Pancreas (tissue), 10 donors: Measurements from ENCODE around the gene PDK4. TPM values are rescaled to one million over a fixed set of nuclear protein-coding genes. Genes with fewer than 3 reads are reported as not detected.
A peak's percentile ranks its signal among the peaks of the same experiment; 100 is the strongest.

ENCODE experiments used
- ATAC-seq, 4 donors: fragments of 200-7000 bp; cut with Tn5 transposase; one replicate each; pipeline versions ENCODE4 v1.8.0 to v1.9.1; 2020; ENCODE audit warnings: mild to moderate bottlenecking in 4 of 4, moderate library complexity in 4 of 4
- DNase-seq, 6 donors: peaks; one replicate each; pipeline ENCODE4 v3.0.0-alpha.2; 2020
- FAIRE-seq: peaks from 2 replicates; lab custom pipeline; 2012; peaks lifted over from hg19 to GRCh38; lab: Jason Lieb, UNC
- H3K27ac ChIP-seq, 4 donors: fragments of 200-600 bp; sonication (generic); 1 replicate in 3 of 4; 2 replicates in 1 of 4; pipeline versions ENCODE4 v1.5.0 to v1.8.0; 2020
- H3K27me3 ChIP-seq, 4 donors: fragments of 200-600 bp; one replicate each; pipeline ENCODE4 v1.8.0; 2021
- H3K36me3 ChIP-seq, 3 donors: fragments of 200-600 bp; sonication (generic) in 1 of 3; one replicate each; pipeline versions ENCODE4 v1.5.0 to v1.8.0; 2020 to 2021
- H3K4me1 ChIP-seq, 3 donors: fragments of 200-600 bp; one replicate each; pipeline ENCODE4 v1.8.0; 2021
- H3K4me3 ChIP-seq, 4 donors: fragments of 200-600 bp; sonication (generic) in 2 of 4; one replicate each; pipeline versions ENCODE4 v1.5.0 to v1.8.0; 2020 to 2021
- H3K9me3 ChIP-seq, 4 donors: fragments of 200-600 bp; one replicate each; pipeline ENCODE4 v1.8.0; 2021
- CTCF ChIP-seq, 4 donors: fragments of 200-600 bp; sonication (generic) in 3 of 4; IDR thresholded peaks; one replicate each; pipeline versions ENCODE4 v1.5.0 to v1.8.0; 2021; ENCODE audit warnings: antibody characterized with exemption in 4 of 4
- WGBS, 2 donors: extraction: QIAGEN DNeasy Blood & Tissue Kit; methylation state at CpG; one replicate each; pipeline ENCODE4 v1.1.7; 2013; 5-methylcytosine and 5-hydroxymethylcytosine counted together
- intact Hi-C, 3 donors: fragments of 100-400 bp; cut with DNase I; formaldehyde crosslinking; loops; one replicate each; pipeline versions ENCODE4 v1.11.1 to v1.14.2; 2022
- polyA plus RNA-seq, 2 donors: library from polyadenylated mRNA; stranded (reverse); fragments of 200-250 nt; gene quantifications; one replicate each; pipeline ENCODE4 v1.2.3, GENCODE V29; 2013
- total RNA-seq, 6 donors: library from RNA; stranded (reverse); fragmentation: NEBNext Ultra II Directional in 4 of 6; extraction: Animal tissue kit (Norgen Biotek cat#: 25700) in 4 of 6; gene quantifications; one replicate each; pipeline versions ENCODE4 v1.2.1 to v1.2.4, GENCODE V29; 2021 to 2023
- donor health status: healthy with polysubstance abuse.
- donor health status: DM: no; HTN: no; CAD: no; lungs with moderate emphysema.
- donor health status: DM: no; HTN: no; CAD: no.
- donor health status: control.
- donor health status: control.
- donor health status: Bipolar disorder and iron deficiency.
- donor health status: DM: yes; HTN: yes; CAD: no.
- donor health status: DM: no; HTN: no; CAD: no.
- donor health status: DM: no; HTN: no; CAD: no.
- donor health status: DM: yes; HTN: yes; CAD: no.

The PDK4 gene
- total and polyA plus RNA-seq, 8 donors, result 20.4 to 679 (median 64.4) TPM

DNA sequence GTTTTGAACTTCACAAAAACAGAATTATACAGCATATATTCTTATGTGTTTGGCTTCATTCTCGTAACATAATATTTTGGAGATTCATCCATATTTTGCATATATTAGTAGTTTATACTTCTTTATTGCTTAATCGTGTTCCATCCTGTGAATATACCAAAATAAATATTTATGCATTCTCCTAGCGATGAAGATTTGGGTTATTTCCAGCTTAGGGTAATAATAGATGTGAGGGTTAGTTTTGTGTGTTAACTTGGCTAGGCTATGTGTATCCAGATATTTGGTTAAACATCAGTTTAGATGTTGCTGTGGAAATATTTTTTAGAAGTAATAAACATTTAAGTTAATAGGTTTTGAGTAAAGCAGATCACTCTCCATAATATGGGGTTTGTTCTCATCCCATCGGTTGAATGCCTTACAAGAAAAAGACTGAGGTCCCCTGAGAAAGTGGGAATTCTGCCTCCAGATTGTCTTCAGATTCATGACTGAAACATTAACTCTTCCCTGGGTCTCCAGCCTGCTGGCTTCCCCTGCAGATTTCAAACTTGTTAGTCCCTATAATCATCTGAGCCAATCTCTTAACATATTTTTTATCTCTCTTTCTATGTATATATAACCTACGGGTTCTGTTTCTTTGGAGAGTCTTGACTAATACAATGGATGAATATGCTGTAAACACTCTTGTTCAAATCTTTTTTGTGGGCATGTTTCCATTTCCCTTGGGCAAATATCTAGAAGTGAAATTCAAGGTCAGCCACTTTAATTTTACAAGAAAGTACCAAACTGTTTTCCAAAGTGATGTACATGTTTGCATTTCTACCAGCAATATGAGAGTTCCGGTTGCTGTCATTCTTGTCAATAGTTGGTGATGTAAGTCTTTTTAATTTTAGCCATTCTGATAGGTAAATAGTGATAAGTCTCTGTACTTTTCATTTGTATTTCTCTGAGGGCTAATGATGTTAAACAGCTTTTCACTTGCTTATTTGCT lies 48.7 kb downstream of the PDK4 start:
- peaks cover 43 to 52% (median 47%) of the 10 kb centered on the region in 3 donors for H3K4me1 ChIP-seq
- TF ChIP-seq CTCF (IDR thresholded peaks at IDR 0.05), result no peak
- ATAC-seq, result no peak
- 36 to 45% methylated on average over 6 of the region's 6 CpGs for WGBS, 2 donors
- FAIRE-seq, result peak; percentile 34
- peak overlapping the region in 2 of 4 donors; percentile 40 to 93 for H3K27ac ChIP-seq
- no peak for DNase-seq
- no peaks in the 10 kb centered on the region for H3K9me3 ChIP-seq
- H3K27me3 ChIP-seq, result no peaks in the 10 kb centered on the region
- H3K4me3 ChIP-seq, result no peak overlapping the region
- no peaks in the 10 kb centered on the region for H3K36me3 ChIP-seq
- intact Hi-C loops, result loop anchor here in 1 of 3 donors (10.0 kb wide), 1 partner anchor 47 kb away; the partner anchor contains the start of gene PDK4

DNA sequence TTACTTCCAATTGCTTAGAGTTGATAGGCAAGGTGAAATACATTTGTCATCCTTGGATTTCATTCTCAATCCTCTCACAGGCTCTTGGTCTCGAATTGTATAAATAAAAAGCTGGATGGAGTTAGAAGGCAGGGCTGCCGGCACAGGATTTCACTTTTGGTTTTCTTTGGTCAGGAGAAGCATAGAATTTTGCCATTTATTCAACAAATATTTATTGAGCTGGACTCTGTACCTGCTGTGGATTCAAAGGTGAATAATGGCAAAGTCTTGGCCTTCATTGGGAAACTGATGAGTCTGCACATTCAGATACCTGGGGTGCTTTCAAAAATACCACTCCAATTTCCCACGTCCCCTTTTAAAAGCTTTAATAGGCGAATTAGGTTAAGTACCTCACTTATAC lies 49.7 kb downstream of the PDK4 start:
- intact Hi-C loops, result loop anchor here in 1 of 3 donors (10.0 kb wide), 1 partner anchor 48 kb away; the partner anchor contains the start of gene PDK4
- no peaks in the 10 kb centered on the region for H3K36me3 ChIP-seq
- peak overlapping the region in 1 of 4 donors; percentile 10 for H3K27ac ChIP-seq
- H3K27me3 ChIP-seq, result no peaks in the 10 kb centered on the region
- no peaks in the 10 kb centered on the region for H3K9me3 ChIP-seq
- ATAC-seq (no peak), DNase-seq (no peak), FAIRE-seq (no peak)
- TF ChIP-seq CTCF (IDR thresholded peaks at IDR 0.05), result no peak
- peaks cover 43 to 52% (median 47%) of the 10 kb centered on the region in 3 donors for H3K4me1 ChIP-seq
- H3K4me3 ChIP-seq, result no peak overlapping the region
- 59% methylated on average over 4 of the region's 4 CpGs for WGBS, 2 donors

DNA sequence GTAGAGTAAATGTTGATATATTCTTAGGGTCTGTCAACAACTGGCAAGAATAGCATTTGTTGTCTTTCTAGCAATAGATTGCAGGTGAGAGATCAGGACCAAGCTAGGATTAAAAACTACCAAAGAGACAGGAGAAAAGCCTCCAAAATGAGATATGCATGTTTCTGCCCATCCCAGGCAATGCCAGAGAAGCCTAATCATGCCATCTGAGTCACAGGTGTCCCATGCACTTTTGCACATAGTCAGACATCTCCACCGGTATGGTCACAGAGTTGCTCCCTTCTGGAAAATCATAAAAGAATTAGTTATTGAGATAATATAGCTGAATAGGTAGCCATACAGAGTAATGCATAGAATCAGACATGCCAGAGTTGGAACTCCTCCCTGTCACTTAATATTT lies 50.6 kb downstream of the PDK4 start:
- no peak for ATAC-seq
- Histone ChIP-seq H3K36me3 (no peaks in the 10 kb centered on the region), H3K4me1 (peaks cover 37 to 45% (median 39%) of the 10 kb centered on the region in 3 donors), H3K27ac (peak overlapping the region; percentile 47 to 73 (median 68)), H3K4me3 (peak overlapping the region in 1 of 4 donors; percentile 12), H3K27me3 (no peaks in the 10 kb centered on the region), H3K9me3 (no peaks in the 10 kb centered on the region)
- no peak for FAIRE-seq
- DNase-seq, result no peak
- intact Hi-C loops, result loop anchor here in 1 of 3 donors (10.0 kb wide), 1 partner anchor 49 kb away; the partner anchor contains the start of gene PDK4
- no peak for TF ChIP-seq CTCF (IDR thresholded peaks at IDR 0.05)
- WGBS, 2 donors, result 81 to 96% methylated on average over 1 of the region's 1 CpG

- peak; percentile 29 to 55 (median 45) for TF ChIP-seq CTCF (IDR thresholded peaks at IDR 0.05)
- H3K36me3 ChIP-seq, result no peaks in the 10 kb centered on the region
- WGBS, 2 donors, result 1 to 2% methylated on average over 3 of the region's 3 CpGs
- H3K27me3 ChIP-seq, result no peaks in the 10 kb centered on the region
- intact Hi-C loops, result loop anchor here in 1 of 3 donors (10.0 kb wide), 1 partner anchor 50 kb away; the partner anchor contains the start of gene PDK4
- peak in 3 of 6 donors; percentile 50 to 65 (median 61) for DNase-seq
- FAIRE-seq, result peak; percentile 95
- H3K4me3 ChIP-seq, result peak overlapping the region in 2 of 4 donors; percentile 12 to 19
- peak; percentile 55 to 83 (median 82) for ATAC-seq
- no peaks in the 10 kb centered on the region for H3K9me3 ChIP-seq
- peaks cover 34 to 44% (median 36%) of the 10 kb centered on the region in 3 donors for H3K4me1 ChIP-seq
- H3K27ac ChIP-seq, result peak overlapping the region; percentile 47 to 73 (median 68)
These were observed 51.2 kb downstream of the PDK4 start for GRCh38 chr7:95545007-95545615.
